PC-9 (cell line): ENCODE results near the gene DLGAP1.

Experiments used
- CTCF ChIP-seq: fragments of 200-600 bp; sonication (generic); conservative IDR thresholded peaks from 2 replicates; pipeline ENCODE4 v1.6.1; 2017; ENCODE audit warnings: mixed run types, antibody characterized with exemption, mild to moderate bottlenecking, moderate library complexity
- EZH2 ChIP-seq: fragments of 200-600 bp; sonication (generic); IDR thresholded peaks from 2 replicates; pipeline ENCODE4 v1.8.0; 2017; ENCODE audit warnings: antibody characterized with exemption, low read depth

- no peak for TF ChIP-seq CTCF
- no peak for TF ChIP-seq EZH2
Observed at GRCh38 chr18:4453874-4454536, 1.1 kb downstream of the DLGAP1 start.
